Measurements from ENCODE around the gene STK32B.

GRCh38 chr4:5503336-5503936 is 452.2 kb downstream of the STK32B start:
- TF ChIP-seq CTCF (conservative IDR thresholded peaks at IDR 0.05) (no peak), ZFX (IDR thresholded peaks at IDR 0.05) (no peak)

Data from C4-2B (cell line).